BLaER1 treated with 17β-estradiol and CSF1 and Interleukin-3, amounts not matched to agents 10 nM and 100 nM (cell line): Measurements from ENCODE around the gene TMCC3.
"Not testable (repeated sequence)": the region's sequence is repeated elsewhere in the genome, so short reads cannot be mapped to it uniquely, and the experiment has no call there.

Experiments
- H3K27ac ChIP-seq, 11 experiments: shearing (Covaris generic); formaldehyde crosslinking; 2 replicates each; pipeline ENCODE4 v1.8.1; 2022
- H3K27me3 ChIP-seq, 11 experiments: shearing (Covaris generic); formaldehyde crosslinking; 2 replicates each; pipeline ENCODE4 v1.8.1; 2022
- H3K36me3 ChIP-seq, 11 experiments: shearing (Covaris generic); formaldehyde crosslinking; 2 replicates each; pipeline ENCODE4 v1.8.1; 2022
- H3K4me1 ChIP-seq, 10 experiments: shearing (Covaris generic); formaldehyde crosslinking; 2 replicates each; pipeline ENCODE4 v1.8.1; 2022
- H3K4me2 ChIP-seq, 11 experiments: shearing (Covaris generic); formaldehyde crosslinking; 2 replicates each; pipeline ENCODE4 v1.8.1; 2022
- H3K4me3 ChIP-seq, 10 experiments: shearing (Covaris generic); formaldehyde crosslinking; 2 replicates each; pipeline ENCODE4 v1.8.1; 2022
- H3K9ac ChIP-seq, 11 experiments: shearing (Covaris generic); formaldehyde crosslinking; 2 replicates each; pipeline ENCODE4 v1.8.1; 2022
- H3K9me3 ChIP-seq, 11 experiments: shearing (Covaris generic); formaldehyde crosslinking; replicated peaks in 1 of 11; 2 replicates each; pipeline ENCODE4 v1.8.1; 2022
- H4K20me1 ChIP-seq, 11 experiments: shearing (Covaris generic); formaldehyde crosslinking; 2 replicates each; pipeline ENCODE4 v1.8.1; 2022
- Cebpa-rat ChIP-seq, 11 experiments: shearing (Covaris generic); IDR thresholded peaks; 2 replicates each; pipeline ENCODE4 v1.8.1; 2022

Gene TMCC3

DNA sequence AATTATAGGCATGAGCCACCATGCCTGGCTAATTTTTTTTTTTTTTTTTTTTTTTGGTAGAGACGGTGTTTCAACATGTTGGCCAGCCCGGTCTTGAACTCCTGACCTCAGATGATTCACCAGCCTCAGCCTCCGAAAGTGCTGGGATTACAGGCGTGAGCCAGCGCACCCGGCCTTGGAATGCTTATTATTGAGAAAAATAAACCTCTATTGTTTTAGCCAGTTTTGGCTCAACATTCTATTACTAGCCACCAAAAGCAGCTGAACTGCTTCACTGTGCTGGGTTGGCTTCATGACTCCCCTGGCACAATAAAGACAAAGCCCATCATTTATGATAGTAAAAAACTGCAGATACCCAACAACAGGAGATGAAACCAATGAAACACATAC is 97.2 kb downstream of the TMCC3 start:
- H3K27me3 ChIP-seq = no peaks in the 10 kb centered on the region
- no peak overlapping the region for H3K27ac ChIP-seq
- TF ChIP-seq Cebpa-rat (IDR thresholded peaks at IDR 0.05) = no peak
- no peak overlapping the region for H3K4me3 ChIP-seq
- no peaks in the 10 kb centered on the region for H3K36me3 ChIP-seq
- H4K20me1 ChIP-seq = no peaks in the 10 kb centered on the region
- peaks cover 0 to 11% (median 4%) of the 10 kb centered on the region in 10 experiments; a peak in 5 of 20 replicates for H3K4me1 ChIP-seq
- peaks cover 1 to 13% (median 5%) of the 10 kb centered on the region in 11 experiments; a peak in 20 of 22 replicates for H3K9me3 ChIP-seq
- H3K4me2 ChIP-seq = no peak overlapping the region
- no peak overlapping the region for H3K9ac ChIP-seq

DNA sequence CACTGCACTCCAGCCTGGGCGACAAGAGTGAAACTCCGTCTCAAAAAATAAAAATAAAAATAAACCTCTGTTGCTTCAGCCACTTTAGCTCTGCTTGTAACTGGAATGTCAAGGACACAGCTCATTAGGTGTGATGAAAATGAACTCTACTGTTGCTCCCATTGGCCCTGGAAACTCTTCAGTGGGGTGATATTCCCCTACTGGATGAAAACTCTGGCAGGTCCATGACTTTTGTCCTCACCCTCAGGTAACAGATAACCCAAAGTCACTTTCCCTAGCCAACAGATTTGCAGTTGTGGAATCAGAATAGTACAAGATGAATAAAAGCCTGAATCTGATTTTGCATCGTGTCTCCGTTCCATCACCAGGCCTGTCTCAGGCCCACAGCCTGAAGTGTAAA is 98.5 kb downstream of the TMCC3 start:
- no peak for TF ChIP-seq Cebpa-rat (IDR thresholded peaks at IDR 0.05)
- no peak overlapping the region for H3K9ac ChIP-seq
- H3K27ac ChIP-seq = no peak overlapping the region
- no peaks in the 10 kb centered on the region for H3K27me3 ChIP-seq
- H4K20me1 ChIP-seq = no peaks in the 10 kb centered on the region
- no peak overlapping the region for H3K4me2 ChIP-seq
- peaks cover 0 to 11% (median 4%) of the 10 kb centered on the region in 10 experiments; a peak in 5 of 20 replicates for H3K4me1 ChIP-seq
- H3K4me3 ChIP-seq = no peak overlapping the region
- H3K36me3 ChIP-seq = peaks cover 0 to 3% (median 0%) of the 10 kb centered on the region in 11 experiments; a peak in 2 of 22 replicates
- H3K9me3 ChIP-seq = peaks cover 12 to 26% (median 17%) of the 10 kb centered on the region in 11 experiments

DNA sequence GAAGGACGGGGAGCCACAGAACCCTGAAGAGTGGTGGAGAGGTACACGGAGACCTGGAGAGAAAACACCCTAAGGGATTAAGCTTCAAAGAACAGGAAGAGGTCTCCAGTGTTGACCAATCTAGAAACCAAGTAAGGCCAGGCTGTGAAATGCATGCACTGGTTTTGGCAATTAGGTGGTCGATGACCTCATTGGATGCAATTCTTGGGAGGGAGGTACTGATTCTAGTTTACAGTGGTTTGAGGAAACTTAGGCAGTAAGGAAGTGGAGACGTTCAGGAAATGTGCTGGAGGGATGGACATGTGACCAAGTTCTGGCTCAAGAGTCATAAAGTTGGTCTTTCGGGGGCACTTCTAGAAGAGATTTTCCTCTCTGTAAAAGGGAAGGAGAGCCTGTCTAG is 99.4 kb downstream of the TMCC3 start:
- no peak for TF ChIP-seq Cebpa-rat (IDR thresholded peaks at IDR 0.05)
- H3K9ac ChIP-seq = no peak overlapping the region
- peaks cover 0 to 11% (median 4%) of the 10 kb centered on the region in 10 experiments; a peak in 5 of 20 replicates for H3K4me1 ChIP-seq
- H3K4me3 ChIP-seq = no peak overlapping the region
- no peaks in the 10 kb centered on the region for H4K20me1 ChIP-seq
- H3K27ac ChIP-seq = no peak overlapping the region
- 0 out of 22 replicates have a peak overlapping the region, but pooled peaks of 1 of the 11 experiments have one; percentile 18 for H3K4me2 ChIP-seq
- H3K36me3 ChIP-seq = peaks cover 0 to 3% (median 0%) of the 10 kb centered on the region in 11 experiments; a peak in 2 of 22 replicates
- H3K27me3 ChIP-seq = no peaks in the 10 kb centered on the region
- H3K9me3 ChIP-seq = peaks cover 15 to 30% (median 18%) of the 10 kb centered on the region in 11 experiments

DNA sequence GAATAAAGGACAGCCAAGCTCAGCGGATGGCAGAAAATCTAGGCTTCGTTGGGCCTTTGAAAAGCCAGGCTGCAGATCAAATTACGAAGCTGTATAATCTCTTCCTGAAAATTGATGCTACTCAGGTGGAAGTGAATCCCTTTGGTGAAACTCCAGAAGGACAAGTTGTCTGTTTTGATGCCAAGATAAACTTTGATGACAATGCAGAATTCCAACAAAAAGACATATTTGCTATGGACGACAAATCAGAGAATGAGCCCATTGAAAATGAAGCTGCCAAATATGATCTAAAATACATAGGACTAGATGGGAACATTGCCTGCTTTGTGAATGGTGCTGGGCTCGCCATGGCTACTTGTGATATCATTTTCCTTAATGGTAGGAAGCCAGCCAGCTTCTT is 101.5 kb downstream of the TMCC3 start:
- not testable (repeated sequence) for H3K4me1 ChIP-seq, H3K4me2 ChIP-seq, H3K27ac ChIP-seq, H4K20me1 ChIP-seq, H3K36me3 ChIP-seq, H3K4me3 ChIP-seq, H3K9ac ChIP-seq, H3K27me3 ChIP-seq
- peaks cover 15 to 30% (median 18%) of the 10 kb centered on the region in 11 experiments for H3K9me3 ChIP-seq

DNA sequence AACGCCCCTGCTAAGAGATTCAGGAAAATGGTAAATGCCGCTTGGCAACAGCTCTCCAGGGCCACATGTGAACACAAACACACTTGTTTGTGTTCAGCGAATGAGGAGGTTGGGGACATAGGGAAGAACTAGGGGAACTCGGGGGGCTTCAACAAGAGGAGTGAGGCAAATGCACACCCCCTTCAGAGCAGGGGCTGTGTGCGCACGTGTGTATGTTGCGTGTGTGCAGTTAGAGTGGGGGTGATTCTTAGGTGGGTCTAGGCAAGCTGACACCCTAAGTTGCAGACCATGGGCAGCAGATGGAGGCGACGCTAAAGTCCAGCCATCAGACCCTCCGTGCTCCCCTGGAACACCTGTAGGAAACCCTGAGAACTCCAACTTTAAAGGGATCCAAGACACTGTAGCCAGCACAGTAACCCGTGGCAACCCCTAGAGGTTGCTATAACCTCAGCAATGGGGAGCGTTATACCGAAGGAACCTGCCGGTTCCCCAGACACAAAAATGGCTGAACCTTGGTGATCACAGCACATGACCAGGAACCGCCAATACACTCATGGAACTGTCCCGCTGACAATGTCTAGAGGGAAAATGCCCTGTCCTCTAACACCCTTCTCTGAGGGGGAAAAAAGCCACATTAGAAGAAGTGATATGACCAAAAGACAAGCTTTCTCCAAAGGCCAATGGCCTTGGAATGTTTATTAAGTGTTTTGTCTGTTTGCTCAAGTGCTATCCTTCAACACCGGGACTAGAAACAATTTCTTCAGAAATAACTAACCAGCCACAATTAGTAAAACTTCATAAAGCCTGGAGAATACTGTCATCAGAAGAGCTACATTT is 104.2 kb downstream of the TMCC3 start:
- no peak overlapping the region for H3K9ac ChIP-seq
- no peak overlapping the region for H3K4me2 ChIP-seq
- H4K20me1 ChIP-seq = no peaks in the 10 kb centered on the region
- TF ChIP-seq Cebpa-rat (IDR thresholded peaks at IDR 0.05) = no peak
- peaks cover 15 to 26% (median 18%) of the 10 kb centered on the region in 11 experiments for H3K9me3 ChIP-seq
- no peaks in the 10 kb centered on the region for H3K27me3 ChIP-seq
- H3K36me3 ChIP-seq = peaks cover 0 to 3% (median 0%) of the 10 kb centered on the region in 11 experiments; a peak in 2 of 22 replicates
- peaks cover 0 to 10% (median 2%) of the 10 kb centered on the region in 10 experiments; a peak in 5 of 20 replicates for H3K4me1 ChIP-seq
- no peak overlapping the region for H3K4me3 ChIP-seq
- H3K27ac ChIP-seq = no peak overlapping the region

DNA sequence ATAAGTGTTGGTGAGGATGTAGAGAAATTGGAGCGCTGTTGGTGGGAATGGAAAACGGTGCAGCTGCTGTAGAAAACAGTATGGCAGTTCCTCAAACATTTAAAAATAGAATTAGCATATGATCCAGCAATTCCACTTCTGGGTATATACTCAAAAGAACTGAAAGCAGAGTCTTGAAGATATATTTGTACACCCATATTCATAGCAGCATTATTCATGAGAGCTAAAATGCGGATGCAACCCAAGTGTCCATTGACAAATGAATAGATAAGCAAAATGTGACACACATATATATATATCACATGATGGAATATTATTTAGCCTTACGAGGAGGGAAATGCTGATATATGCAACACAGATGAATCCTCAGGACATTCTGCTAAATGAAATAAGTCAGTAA is 106.0 kb downstream of the TMCC3 start:
- Histone ChIP-seq H3K4me1 (peaks cover 0 to 10% (median 0%) of the 10 kb centered on the region in 10 experiments; a peak in 4 of 20 replicates), H3K9me3 (peaks cover 15 to 24% (median 18%) of the 10 kb centered on the region in 11 experiments), H3K4me2 (peak overlapping the region in 3 of 11 experiments; percentile 6 to 28 (median 20); a peak in 2 of 22 replicates), H3K9ac (no peak overlapping the region), H3K27ac (no peak overlapping the region), H4K20me1 (no peaks in the 10 kb centered on the region), H3K4me3 (no peak overlapping the region), H3K36me3 (peaks cover 0 to 3% (median 0%) of the 10 kb centered on the region in 11 experiments; a peak in 2 of 22 replicates), H3K27me3 (no peaks in the 10 kb centered on the region)
- TF ChIP-seq Cebpa-rat (IDR thresholded peaks at IDR 0.05) = no peak

DNA sequence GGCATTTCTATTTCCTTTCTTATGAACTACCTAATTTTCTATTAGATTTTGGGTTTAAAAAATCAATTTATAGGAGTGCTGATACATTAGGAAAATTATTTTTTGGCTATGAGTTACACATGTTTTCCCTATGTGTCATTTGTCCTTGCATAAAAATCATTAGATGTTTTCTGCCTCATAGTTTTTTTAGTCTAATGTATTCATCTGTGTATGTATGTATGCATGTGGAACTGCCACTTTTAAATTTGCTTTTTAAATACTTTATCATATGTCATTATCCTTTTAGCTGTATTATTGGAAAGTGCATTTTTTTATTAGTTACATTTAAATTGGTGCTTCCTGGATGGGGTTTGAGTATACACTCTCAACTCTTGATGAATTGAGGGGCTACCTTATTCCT is 112.0 kb downstream of the TMCC3 start:
- no peaks in the 10 kb centered on the region for H3K36me3 ChIP-seq
- H4K20me1 ChIP-seq = no peaks in the 10 kb centered on the region
- TF ChIP-seq Cebpa-rat (IDR thresholded peaks at IDR 0.05) = no peak
- no peak overlapping the region for H3K9ac ChIP-seq
- H3K4me3 ChIP-seq = no peak overlapping the region
- H3K27ac ChIP-seq = no peak overlapping the region
- H3K4me2 ChIP-seq = no peak overlapping the region
- peaks cover 0 to 30% (median 21%) of the 10 kb centered on the region in 10 experiments; a peak in 16 of 20 replicates for H3K4me1 ChIP-seq
- H3K9me3 ChIP-seq = no peaks in the 10 kb centered on the region
- H3K27me3 ChIP-seq = 0 out of 22 replicates have a peak, but pooled peaks cover 0 to 6% (median 0%) of the 10 kb centered on the region in 11 experiments

DNA sequence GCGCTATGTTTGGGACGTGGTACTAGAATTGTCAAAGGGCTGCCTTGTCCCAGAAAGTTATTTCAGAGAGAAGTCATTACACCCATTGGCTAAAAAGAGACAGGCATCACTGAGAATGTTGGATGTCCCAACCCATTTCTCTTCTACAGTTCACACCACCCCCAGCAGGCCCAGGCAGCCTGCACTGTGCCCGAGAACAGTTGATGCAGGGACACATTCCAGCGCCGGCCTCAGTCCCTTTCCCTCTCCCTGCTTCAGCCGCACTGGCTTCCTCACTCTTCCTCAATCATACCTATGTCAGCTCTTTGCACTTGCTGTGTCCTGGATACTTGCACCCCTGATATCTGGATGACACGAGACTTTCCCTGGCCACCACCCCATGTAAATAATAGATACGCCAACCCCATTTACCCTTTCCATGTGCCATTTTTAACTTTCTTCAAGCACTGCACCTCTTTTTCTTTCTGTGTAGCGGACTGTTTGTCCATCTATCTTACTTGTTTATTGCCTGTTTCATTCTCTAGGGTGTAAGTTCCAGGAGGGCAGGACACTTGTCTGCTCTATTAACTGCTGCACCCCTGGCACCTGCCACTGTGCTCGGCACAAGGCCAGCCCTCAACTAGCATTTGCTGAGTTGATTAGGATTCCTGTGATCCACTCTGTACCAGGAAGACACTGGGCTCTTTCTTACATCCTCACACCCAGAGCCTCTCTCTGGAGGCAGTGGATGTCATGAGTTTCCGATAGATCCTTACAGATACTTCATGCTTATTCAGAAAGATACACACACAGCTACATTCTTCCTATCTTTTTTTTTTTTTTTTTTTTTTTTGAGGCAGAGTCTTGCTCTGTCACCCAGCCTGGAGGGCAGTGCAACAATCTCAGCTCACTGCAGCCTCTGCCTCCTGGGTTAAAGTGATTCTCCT is 114.1 kb downstream of the TMCC3 start:
- no peaks in the 10 kb centered on the region for H4K20me1 ChIP-seq
- H3K4me2 ChIP-seq = peak overlapping the region in 10 of 11 experiments; percentile 31 to 87 (median 72); a peak in 18 of 22 replicates
- H3K4me1 ChIP-seq = peaks cover 0 to 34% (median 21%) of the 10 kb centered on the region in 10 experiments; a peak in 16 of 20 replicates
- H3K4me3 ChIP-seq = no peak overlapping the region
- no peaks in the 10 kb centered on the region for H3K36me3 ChIP-seq
- H3K27me3 ChIP-seq = 0 out of 22 replicates have a peak, but pooled peaks cover 0 to 6% (median 0%) of the 10 kb centered on the region in 11 experiments
- H3K9me3 ChIP-seq = no peaks in the 10 kb centered on the region
- H3K27ac ChIP-seq = peak overlapping the region in 1 of 11 experiments; percentile 18; a peak in 3 of 22 replicates
- TF ChIP-seq Cebpa-rat (IDR thresholded peaks at IDR 0.05) = no peak
- peak overlapping the region in 1 of 11 experiments; percentile 35; a peak in 1 of 22 replicates for H3K9ac ChIP-seq
